ENCODE results near the gene RCSD1.

DNA sequence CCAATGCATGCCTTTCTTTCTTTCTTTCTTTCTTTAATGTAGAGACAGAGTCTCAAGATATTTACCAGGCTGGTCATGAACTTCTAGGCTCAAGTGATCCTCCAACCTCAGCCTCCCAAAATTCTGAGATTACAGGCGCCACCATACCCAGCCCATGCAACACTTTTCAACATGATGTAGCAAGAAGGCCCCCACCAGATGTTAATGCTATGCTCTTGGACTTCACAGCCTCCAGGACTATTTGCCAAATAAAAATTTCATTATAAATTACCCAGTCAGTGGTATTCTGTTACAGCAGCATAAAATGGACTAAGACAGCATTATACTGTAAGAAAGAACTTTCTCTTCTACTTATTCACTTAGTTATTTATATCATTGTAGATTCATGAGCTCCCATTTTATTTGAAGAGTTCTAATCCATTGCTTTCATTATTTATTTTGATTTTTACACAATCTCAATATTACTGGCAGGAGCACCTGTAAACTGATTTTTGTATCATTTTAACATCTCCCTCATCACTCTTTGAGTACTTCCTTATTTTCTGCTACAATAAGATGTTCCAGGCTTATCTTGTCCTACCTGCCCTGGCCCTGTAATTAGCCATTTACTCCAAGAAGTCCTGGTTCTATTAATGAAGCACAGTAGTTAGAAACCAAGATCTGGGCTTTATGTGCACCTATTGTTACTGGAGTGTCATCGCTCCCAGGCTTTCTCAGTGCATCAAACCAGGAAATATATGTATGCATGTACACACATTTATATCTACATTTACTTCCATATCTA, 4.8 kb upstream of the RCSD1 start:
- TF ChIP-seq, protein P1, sequence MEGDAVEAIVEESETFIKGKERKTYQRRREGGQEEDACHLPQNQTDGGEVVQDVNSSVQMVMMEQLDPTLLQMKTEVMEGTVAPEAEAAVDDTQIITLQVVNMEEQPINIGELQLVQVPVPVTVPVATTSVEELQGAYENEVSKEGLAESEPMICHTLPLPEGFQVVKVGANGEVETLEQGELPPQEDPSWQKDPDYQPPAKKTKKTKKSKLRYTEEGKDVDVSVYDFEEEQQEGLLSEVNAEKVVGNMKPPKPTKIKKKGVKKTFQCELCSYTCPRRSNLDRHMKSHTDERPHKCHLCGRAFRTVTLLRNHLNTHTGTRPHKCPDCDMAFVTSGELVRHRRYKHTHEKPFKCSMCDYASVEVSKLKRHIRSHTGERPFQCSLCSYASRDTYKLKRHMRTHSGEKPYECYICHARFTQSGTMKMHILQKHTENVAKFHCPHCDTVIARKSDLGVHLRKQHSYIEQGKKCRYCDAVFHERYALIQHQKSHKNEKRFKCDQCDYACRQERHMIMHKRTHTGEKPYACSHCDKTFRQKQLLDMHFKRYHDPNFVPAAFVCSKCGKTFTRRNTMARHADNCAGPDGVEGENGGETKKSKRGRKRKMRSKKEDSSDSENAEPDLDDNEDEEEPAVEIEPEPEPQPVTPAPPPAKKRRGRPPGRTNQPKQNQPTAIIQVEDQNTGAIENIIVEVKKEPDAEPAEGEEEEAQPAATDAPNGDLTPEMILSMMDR (CRISPR knock-in tag; IDR thresholded peaks at IDR 0.05), result no peak
- TF ChIP-seq POLR2A (IDR thresholded peaks at IDR 0.05; ENCODE audit: insufficient read depth in 1 of 2, low read depth in 2 of 2, low read length in 2 of 2) (no peak), POLR2G (IDR thresholded peaks at IDR 0.05; ENCODE audit: low read depth, low read length) (no peak), FOXM1 (CRISPR knock-in tag; IDR thresholded peaks at IDR 0.05) (no peak), TP53 (CRISPR knock-in tag; conservative IDR thresholded peaks at IDR 0.05) (no peak), DR1 (CRISPR knock-in tag; IDR thresholded peaks at IDR 0.05) (no peak), MED1 (CRISPR knock-in tag; IDR thresholded peaks at IDR 0.05) (no peak), ZNF496 (CRISPR knock-in tag; IDR thresholded peaks at IDR 0.05; ENCODE audit: insufficient replicate concordance) (no peak), FOSL1 (CRISPR knock-in tag; IDR thresholded peaks at IDR 0.05; ENCODE audit: borderline replicate concordance) (no peak), HMG20B (CRISPR knock-in tag; conservative IDR thresholded peaks at IDR 0.05) (no peak)
- TF ChIP-seq, protein P2, sequence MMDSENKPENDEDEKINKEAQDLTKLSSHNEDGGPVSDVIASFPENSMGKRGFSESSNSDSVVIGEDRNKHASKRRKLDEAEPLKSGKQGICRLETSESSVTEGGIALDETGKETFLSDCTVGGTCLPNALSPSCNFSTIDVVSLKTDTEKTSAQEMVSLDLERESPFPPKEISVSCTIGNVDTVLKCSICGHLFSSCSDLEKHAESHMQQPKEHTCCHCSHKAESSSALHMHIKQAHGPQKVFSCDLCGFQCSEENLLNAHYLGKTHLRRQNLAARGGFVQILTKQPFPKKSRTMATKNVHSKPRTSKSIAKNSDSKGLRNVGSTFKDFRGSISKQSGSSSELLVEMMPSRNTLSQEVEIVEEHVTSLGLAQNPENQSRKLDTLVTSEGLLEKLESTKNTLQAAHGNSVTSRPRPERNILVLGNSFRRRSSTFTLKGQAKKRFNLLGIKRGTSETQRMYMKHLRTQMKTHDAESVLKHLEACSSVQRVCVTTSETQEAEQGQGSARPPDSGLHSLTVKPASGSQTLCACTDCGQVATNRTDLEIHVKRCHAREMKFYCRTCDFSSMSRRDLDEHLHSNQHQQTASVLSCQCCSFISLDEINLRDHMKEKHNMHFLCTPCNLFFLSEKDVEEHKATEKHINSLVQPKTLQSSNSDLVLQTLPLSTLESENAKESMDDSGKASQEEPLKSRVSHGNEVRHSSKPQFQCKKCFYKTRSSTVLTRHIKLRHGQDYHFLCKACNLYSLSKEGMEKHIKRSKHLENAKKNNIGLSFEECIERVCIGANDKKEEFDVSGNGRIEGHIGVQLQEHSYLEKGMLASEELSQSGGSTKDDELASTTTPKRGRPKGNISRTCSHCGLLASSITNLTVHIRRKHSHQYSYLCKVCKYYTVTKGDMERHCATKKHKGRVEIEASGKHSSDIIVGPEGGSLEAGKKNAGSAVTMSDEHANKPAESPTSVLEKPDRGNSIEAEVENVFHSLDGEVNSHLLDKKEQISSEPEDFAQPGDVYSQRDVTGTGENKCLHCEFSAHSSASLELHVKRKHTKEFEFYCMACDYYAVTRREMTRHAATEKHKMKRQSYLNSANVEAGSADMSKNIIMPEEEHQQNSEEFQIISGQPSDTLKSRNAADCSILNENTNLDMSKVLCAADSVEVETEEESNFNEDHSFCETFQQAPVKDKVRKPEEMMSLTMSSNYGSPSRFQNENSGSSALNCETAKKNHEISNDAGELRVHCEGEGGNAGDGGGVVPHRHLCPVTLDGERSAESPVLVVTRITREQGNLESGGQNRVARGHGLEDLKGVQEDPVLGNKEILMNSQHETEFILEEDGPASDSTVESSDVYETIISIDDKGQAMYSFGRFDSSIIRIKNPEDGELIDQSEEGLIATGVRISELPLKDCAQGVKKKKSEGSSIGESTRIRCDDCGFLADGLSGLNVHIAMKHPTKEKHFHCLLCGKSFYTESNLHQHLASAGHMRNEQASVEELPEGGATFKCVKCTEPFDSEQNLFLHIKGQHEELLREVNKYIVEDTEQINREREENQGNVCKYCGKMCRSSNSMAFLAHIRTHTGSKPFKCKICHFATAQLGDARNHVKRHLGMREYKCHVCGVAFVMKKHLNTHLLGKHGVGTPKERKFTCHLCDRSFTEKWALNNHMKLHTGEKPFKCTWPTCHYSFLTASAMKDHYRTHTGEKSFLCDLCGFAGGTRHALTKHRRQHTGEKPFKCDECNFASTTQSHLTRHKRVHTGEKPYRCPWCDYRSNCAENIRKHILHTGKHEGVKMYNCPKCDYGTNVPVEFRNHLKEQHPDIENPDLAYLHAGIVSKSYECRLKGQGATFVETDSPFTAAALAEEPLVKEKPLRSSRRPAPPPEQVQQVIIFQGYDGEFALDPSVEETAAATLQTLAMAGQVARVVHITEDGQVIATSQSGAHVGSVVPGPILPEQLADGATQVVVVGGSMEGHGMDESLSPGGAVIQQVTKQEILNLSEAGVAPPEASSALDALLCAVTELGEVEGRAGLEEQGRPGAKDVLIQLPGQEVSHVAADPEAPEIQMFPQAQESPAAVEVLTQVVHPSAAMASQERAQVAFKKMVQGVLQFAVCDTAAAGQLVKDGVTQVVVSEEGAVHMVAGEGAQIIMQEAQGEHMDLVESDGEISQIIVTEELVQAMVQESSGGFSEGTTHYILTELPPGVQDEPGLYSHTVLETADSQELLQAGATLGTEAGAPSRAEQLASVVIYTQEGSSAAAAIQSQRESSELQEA (CRISPR knock-in tag; IDR thresholded peaks at IDR 0.05; ENCODE audit: not compliant biosample characterization), result no peak
- TF ChIP-seq, protein P3, sequence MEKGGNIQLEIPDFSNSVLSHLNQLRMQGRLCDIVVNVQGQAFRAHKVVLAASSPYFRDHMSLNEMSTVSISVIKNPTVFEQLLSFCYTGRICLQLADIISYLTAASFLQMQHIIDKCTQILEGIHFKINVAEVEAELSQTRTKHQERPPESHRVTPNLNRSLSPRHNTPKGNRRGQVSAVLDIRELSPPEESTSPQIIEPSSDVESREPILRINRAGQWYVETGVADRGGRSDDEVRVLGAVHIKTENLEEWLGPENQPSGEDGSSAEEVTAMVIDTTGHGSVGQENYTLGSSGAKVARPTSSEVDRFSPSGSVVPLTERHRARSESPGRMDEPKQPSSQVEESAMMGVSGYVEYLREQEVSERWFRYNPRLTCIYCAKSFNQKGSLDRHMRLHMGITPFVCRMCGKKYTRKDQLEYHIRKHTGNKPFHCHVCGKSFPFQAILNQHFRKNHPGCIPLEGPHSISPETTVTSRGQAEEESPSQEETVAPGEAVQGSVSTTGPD (CRISPR knock-in tag; IDR thresholded peaks at IDR 0.05), result no peak
- TF ChIP-seq, protein P4, sequence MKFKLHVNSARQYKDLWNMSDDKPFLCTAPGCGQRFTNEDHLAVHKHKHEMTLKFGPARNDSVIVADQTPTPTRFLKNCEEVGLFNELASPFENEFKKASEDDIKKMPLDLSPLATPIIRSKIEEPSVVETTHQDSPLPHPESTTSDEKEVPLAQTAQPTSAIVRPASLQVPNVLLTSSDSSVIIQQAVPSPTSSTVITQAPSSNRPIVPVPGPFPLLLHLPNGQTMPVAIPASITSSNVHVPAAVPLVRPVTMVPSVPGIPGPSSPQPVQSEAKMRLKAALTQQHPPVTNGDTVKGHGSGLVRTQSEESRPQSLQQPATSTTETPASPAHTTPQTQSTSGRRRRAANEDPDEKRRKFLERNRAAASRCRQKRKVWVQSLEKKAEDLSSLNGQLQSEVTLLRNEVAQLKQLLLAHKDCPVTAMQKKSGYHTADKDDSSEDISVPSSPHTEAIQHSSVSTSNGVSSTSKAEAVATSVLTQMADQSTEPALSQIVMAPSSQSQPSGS (CRISPR knock-in tag; IDR thresholded peaks at IDR 0.05), result no peak
- TF ChIP-seq, protein P5, sequence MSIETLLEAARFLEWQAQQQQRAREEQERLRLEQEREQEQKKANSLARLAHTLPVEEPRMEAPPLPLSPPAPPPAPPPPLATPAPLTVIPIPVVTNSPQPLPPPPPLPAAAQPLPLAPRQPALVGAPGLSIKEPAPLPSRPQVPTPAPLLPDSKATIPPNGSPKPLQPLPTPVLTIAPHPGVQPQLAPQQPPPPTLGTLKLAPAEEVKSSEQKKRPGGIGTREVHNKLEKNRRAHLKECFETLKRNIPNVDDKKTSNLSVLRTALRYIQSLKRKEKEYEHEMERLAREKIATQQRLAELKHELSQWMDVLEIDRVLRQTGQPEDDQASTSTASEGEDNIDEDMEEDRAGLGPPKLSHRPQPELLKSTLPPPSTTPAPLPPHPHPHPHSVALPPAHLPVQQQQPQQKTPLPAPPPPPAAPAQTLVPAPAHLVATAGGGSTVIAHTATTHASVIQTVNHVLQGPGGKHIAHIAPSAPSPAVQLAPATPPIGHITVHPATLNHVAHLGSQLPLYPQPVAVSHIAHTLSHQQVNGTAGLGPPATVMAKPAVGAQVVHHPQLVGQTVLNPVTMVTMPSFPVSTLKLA (IDR thresholded peaks at IDR 0.05), result no peak
